ENCODE results near the gene CCDC175.

DNA sequence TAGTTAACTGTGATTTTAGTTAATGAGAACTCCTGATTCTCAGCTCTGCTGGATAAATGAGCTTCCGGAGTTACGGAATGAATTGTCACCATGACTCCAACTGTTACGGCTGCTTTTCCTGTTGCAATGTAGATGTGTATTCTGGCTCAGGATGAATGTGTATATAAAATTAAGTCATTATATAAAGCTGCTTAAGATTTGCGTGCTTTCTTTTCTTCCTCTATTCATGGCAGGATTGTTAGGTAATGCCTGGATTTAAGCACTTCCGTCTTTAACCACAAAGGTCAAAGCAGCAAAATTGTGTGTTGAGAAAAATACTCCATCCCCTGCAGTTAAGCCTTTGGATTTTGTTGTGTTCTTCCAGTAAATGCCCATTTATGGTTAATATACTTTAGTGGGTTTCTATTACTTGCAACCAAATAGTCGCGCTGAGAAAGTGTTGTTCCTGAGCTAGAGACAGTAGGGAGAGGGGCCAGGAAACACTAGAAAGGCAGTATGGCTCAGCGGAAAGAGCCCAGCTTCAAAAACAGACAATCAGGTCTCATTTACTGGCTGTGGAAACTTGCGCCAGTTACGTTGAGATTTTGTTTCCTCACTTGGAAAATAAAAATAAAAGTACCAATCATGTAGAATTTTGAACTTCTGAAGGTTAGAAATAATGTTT is 9.4 kb upstream of the CCDC175 start:
- TF ChIP-seq DPF2 (IDR thresholded peaks at IDR 0.05) (no peak), ZNF24 (IDR thresholded peaks at IDR 0.05) (no peak), REST (IDR thresholded peaks at IDR 0.05; ENCODE audit: low read depth, low read length) (no peak), TARDBP (IDR thresholded peaks at IDR 0.05; ENCODE audit: borderline replicate concordance) (no peak)

Measured in GM12878 (cell line).